GM21526 (cell line): ENCODE data around the gene PPP2R1A.

Experiments used
- ATAC-seq: cut with Tn5 transposase; IDR thresholded peaks from one replicate; pipeline ENCODE4 v1.9.1; 2021; ENCODE audit warnings: moderate library complexity; ENCODE audit not compliant: unreplicated experiment, low FRiP score

The PPP2R1A gene

GRCh38 chr19:52189735-52190486 is at the start of gene PPP2R1A:
Gene PPP2R1A (plus strand): TSS chr19:52190052. CDS start chr19:52190097, 45 bp downstream.
- peak; percentile 87 for ATAC-seq

DNA sequence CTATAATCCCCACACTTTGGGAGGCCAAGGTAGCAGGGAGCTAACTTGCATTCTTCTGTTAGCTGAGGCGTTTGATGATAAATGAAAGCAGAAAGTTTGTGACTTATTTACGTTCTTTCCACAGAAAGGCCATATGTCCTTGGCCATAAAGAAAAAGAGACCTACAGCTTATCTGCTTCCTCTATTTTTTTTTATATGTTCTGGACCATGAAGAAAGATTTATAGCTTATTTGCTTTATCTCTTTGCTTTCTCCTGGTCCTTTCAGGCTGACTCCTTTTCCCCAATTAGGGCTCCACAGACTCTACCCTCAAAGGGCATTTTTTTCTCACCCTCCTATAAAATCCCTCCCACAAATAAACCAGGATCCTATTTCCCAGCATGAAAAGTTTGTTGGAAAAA is 48.6 kb upstream of the PPP2R1A start:
- ATAC-seq = no peak

GRCh38 chr19:52142001-52142595 is 47.8 kb upstream of the PPP2R1A start:
- no peak for ATAC-seq

GRCh38 chr19:52148256-52148655 is 41.6 kb upstream of the PPP2R1A start:
- no peak for ATAC-seq

DNA sequence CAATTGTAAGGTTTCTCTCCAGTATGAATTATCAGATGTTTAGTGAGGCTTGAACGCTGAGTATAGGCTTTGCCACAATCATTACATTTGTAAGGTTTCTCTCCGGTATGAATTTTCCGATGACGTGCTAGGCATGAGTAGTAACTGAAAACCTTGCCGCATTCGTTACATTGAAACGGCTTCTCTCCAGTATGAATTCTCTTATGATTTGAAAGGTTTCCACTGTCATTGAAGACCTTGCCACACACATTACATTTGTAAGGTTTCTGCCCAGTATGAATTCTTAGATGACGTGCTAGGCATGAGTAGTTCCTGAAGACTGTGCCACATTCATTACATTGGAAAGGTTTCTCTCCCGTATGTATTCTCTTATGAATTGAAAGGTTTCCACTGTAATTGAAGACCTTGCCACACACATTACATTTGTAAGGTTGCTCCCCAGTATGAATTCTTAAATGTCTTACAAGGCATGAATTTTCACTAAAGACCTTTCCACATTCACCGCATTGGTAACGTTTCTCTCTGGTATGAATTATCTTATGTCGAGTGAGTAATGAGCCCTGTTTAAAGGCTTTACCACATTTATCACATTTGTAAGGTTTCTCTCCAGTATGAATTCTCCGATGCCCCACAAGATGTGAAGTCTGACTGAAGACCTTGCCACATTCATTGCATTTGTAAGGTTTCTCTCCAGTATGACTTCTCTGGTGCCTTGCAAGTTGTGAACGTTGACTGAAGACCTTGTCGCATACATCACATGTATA is 34.1 kb upstream of the PPP2R1A start:
- no peak for ATAC-seq

DNA sequence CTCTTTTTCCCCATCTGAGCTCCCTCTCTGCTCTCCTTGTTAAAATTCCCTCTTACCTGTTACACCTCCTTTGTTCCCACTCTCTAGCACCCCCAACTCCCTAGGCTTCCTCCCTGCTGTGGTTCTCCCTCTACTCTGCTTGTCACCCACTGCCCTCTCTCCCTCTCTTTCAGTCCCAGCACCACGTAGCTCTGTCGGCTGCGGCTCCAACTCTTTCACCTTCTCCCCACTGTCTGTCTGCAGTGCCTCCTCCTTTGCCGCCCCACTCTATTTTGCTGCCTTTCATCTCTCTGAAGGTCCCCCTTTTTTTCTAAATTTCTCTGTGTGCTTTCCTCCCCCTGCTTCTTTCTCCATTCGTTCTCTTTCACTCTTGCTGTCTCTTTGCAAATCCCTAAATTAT is 19.5 kb upstream of the PPP2R1A start:
- no peak for ATAC-seq

GRCh38 chr19:52170863-52171320 is 19.0 kb upstream of the PPP2R1A start:
- no peak for ATAC-seq

DNA sequence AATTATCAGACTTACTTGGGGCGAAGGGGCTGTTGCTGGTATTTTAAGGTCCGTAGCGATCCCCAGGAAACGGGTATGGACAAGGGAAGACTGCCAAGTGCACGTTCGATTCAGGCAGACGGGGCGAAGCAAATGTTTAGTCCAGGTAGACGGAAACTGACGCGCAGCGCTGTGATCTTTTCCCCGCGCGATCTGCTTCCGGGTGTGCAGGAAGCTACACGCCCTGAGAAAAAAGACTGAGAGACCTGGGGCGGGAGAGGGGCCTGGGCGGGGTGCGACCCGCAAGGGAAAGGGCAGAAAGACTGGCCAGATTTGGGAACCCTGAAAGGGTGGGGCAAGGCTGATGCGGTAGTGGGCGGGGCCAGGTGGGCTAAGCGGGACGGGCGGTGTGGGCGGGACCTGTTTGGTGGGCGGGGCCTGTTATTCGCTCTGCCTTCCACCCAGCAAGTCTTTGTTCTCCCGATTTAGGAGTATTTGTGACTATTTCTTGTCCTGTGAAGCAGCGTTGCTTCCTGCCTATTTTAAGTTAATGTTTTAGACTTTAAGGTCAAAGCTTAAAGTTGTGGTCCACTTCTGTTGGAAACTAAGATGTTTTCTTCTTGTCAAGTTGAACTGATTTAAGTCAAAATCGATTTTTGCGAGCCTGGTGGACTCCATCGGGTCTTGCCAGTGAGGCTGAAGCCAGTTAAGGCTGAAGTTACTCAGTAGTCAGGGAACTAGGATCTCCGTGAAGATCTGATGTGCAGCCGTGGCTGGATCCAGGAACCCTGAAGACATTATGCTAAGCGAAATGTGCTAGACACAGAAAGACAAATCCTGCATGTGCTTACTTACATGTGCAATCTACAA is 18.3 kb upstream of the PPP2R1A start, which contains the start of gene ZNF836:
Gene ZNF836 (minus strand): TSS at position 301 of the 849 bp plus-strand sequence. CDS start 3,549 bp downstream, outside the sequence.
- ATAC-seq = no peak

DNA sequence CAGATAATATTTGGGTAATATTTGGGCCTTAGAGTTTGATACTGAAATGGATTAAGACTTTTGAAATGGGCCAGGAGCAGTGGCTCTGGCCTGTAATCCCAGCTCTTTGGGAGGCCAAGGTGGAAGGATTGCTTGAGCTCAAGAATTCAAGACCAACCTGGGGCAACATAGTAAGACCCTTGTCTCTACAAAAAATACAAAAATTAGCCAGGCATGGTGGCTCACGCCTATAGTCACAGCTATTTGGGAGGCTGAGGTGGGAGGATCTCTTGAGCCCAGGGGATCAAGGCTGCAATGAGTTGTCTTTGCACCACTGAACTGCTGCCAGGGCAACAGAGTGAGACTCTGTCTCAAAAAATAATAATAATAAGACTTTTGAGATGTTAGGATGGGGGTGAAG is 17.5 kb upstream of the PPP2R1A start:
- ATAC-seq = no peak

DNA sequence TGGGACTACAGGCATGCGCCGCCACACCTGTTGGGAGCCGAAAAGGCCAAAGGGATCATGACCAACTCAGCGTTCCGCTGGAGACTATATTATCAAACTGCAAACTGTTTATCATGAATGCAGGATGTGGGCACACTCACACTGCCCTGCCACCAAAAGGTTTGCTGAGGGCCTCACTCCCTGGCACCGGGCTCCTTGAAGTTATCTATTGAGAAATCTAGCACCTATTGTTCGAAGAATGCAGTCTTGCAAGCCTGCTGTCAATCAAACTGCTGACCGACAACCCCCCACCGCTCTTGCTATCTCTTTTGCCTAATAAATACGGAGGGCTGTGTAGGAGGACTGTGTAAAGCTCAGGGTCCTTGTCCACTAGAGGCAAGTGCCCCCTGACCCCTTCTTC is 13.3 kb upstream of the PPP2R1A start:
- no peak for ATAC-seq

DNA sequence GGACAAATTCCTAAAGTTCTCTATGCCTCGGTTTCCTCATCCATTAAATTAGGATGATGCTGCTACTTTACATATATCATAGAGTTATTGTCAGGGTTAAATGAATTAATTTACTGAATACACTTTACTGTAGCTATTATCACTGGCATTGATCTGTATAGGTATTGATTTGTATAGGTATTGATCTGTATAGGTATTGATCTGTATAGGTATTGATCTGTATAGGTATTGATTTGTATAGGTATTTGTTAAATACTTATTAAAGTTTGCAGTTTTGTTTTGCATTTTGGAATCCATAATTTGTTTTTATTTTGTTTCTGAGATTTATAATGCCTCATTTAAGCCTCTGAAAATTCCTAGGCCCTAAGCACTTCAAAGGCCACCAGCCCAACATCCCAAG is 2.4 kb upstream of the PPP2R1A start:
- no peak for ATAC-seq

DNA sequence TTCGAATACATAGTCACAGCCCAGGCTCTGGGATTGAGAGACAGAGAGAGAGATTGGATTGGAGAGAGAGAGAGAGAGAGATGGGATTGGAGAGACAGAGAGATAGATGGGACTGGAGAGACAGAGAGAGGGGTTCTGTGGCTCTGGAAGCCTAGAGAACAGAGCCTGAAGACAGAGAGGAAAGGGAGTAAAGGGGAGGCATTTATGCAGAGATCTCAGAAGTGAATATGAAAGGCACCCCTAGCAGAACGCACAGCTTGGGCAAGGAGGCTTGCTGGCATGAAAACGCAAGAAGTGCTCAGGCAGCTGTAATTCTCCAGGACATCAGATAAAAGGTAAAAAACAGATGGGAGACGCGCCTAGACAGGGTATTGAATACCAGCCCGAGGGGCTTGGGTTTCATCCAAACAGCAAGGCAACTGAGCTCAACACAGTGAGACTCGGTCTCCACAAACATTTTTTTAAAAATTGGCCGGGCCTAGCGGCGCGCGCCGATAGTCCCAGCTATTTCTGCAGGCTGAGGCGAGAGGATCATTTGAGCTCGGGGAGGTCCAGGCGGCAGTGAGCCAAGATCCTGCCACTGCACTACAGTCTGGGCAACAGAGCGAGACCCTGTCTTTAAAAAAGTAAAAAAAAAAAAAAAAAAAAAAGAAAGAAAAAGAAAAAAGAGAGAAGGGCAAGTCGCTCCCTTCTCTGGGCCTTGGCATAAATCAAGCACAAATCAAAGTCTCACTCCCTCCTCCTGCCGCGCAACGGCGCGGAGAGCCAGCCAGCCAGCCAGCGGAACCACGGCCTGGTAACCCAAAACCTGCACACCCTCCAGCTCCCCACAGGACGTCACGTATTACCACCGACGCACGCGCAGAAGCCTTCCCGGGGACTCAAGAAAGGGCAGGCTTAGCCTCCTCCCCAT is 774 bp upstream of the PPP2R1A start:
- ATAC-seq = peak; percentile 14

GRCh38 chr19:52190487-52191293 is 838 bp downstream of the PPP2R1A start:
- ATAC-seq = no peak

DNA sequence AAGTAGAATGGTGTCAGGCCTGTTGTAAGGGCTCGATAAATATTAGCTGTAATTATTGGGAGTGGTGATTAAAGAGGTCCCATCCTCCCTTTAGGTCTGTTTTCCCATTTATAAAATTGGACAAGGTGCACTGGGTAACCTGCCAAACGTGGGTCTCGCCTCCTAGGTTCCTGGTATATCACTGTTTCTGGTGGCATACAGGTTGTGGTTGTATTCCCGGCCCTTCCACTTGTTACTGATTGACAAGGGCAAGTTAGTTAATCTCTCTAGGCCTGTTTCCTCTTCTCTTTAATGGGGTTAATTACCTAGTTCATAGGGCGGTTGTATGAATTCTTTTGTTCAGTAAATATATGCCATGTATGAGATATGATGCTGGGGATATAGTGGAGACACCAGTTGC is 1.5 kb downstream of the PPP2R1A start:
- no peak for ATAC-seq

GRCh38 chr19:52191951-52192350 is 2.1 kb downstream of the PPP2R1A start:
- no peak for ATAC-seq

DNA sequence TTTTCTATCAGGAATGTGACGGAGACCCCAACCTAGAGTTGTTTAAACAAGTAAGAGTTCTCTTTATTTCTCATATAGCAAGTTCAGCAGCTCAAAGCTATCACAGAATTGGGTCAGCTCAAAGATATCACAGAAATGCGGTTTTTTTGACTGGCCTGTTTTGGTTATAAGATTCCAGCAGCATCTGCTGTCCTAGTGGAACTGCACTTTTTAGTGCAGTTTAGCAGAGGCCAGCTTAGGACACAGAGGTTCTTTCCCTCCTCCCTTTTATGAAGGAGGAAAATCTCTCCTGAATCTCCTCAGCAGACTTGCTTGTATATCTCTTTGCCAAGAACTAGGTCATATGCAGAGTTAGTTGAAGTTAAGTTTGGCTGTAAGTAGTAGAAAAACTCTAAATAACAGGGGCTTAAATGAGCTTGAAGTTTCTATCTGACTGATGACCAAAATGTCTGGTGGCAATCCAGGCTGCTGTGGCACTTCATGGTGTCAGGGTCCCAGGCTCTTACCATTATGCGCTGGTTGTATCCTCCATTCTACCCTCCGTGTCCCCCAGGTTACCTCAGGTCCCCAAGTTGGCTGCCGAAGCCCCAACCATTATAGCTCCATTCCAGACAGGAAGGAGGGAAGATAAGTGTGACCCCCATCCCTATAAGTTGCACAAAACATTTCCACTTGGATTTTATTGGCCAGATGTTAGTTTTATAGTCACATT is 6.6 kb downstream of the PPP2R1A start:
- ATAC-seq = no peak

GRCh38 chr19:52197964-52198363 is 8.1 kb downstream of the PPP2R1A start:
- no peak for ATAC-seq

DNA sequence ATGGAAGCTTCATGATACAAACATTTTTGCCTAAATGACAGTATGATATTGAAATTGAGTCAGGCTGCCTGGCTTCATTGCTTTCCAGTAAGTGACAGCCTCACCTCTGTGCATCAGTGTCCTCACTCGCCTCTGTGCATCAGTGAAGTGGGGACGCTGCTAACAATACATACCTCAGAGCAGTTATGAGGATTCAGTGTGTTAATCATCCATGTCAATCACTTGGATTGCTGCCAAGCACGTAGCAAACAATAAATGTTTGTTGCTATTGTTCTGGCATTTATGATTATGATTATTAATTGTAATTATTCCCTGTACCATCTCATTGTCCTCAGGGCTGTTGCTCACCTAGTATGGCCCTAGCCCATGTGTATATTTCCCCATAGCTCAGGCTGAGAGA is 8.8 kb downstream of the PPP2R1A start:
- ATAC-seq = no peak
